Effector CD4-positive, alpha-beta T cell (primary cell): Measurements from ENCODE around the gene PPIA.
"Not testable (repeated sequence)": the region's sequence is repeated elsewhere in the genome, so short reads cannot be mapped to it uniquely, and the experiment has no call there.

Experiments used
- DNase-seq: peaks from one replicate; pipeline ENCODE4 v3.0.0-alpha.2; 2020

The PPIA gene

GRCh38 chr7:44764081-44764480 is 32.4 kb upstream of the PPIA start:
- no peak for DNase-seq

- DNase-seq: no peak
These were observed 31.6 kb upstream of the PPIA start for GRCh38 chr7:44764665-44765578.

DNA sequence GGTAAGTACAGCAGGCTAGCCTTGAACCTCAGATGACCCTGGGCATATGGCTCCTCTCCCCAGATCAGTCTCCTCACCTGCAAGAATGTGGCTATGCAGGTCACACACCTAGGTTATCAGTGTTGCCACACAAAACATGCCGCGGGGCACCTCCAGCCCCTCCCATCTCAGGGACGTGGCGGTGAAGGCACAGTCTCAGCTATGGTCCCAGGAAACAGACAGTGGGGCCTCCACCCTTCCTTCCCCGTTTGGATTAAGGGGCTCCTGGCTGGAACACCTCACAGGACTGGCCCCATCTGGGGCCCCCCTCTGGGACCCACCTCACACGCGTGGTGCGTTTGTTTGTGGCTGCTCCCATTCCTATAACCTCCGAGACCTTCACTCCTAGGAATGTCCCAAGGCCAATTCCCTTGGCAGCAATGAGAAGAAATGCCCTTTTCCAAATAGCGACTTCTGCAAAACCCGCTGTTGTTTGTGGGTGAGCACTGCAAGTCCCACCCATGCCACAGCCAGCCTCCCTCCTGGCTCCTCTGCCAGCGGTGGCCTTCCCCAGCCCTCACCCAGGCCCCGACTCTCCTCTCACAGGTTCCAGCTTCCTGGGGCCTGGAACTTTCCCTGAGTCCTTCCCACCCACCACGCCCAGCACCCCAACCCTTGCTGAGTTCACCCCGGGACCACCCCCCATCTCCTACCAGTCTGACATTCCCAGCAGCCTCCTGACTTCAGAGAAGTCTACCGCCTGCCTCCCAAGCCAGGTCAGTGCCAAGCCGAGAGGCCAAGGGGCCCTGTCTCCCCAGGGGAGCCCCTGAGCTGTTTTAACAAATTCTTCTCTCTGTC is 30.7 kb upstream of the PPIA start:
- DNase-seq: no peak

- DNase-seq: no peak
These were observed 30.1 kb upstream of the PPIA start for GRCh38 chr7:44766416-44766801.

DNA sequence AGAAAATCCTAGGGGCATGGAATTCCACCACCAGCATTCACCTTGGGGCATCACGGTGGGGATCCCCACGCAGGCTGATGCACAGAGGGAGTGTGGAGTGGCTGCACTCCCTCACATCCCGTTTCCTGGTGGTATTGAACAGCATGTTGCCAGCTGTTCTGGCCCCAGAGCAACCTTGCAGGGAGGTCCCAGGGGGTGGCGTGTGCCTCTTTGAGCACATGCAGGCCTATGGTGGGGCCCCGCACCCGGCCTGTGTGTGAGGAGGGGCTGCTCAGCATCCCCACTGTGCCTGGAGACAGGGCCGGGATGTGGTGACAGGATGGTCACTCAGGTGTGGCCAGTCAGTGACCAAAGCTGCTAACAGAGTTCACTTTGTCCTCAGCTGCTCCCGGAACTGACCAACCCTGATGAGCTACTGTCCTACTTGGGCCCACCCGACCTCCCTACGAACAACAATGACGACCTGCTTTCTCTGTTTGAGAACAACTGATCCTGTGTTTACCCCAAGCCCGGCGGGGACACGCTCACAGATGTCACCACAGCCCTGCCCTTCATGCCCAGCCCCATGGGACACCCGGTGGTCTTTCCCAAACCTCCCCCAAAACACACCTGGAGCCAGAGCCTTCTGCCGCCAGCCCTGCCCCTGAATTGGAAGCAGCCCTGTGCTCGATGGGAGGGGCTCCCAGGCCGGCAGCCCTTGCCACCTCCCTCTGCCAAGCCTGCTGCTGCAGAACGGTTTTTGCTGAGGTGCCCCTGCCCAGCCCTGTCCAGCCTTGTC is 29.2 kb upstream of the PPIA start:
- DNase-seq: no peak

DNA sequence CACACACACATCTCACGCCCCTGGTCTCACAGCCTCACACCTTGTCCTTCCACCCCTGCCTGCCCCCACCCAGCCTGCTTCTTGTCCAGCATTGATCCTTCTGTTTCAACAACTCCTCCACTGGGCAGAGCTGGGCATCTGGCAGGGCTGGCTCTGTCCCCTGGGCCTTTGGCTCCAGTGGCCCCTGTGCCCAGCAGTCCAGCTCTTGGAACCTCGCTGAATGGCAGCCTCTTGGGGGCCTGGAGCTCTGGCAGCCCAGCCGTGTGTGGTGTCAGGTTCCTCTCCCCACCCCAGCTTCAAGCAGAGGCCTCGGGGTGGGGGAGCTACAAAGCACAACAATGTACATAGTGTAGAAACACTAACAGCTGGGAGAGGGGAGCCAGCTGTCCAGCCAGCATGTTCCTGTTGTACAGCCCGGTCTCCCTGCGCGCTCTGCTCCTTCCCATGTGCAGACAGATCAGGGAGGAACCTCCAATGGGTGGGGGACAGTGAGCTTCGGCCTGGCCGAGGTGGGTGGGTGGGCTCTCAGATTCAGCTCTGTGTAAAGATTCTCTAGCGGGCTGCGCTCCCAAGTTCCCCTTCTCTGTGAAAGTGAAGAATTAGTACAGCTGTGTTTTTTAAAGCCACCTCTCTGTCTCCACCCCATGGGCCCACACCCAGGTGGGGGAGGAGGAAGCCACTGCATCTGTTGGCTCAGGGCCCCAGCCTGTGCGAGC is 28.4 kb upstream of the PPIA start:
- no peak for DNase-seq

DNA sequence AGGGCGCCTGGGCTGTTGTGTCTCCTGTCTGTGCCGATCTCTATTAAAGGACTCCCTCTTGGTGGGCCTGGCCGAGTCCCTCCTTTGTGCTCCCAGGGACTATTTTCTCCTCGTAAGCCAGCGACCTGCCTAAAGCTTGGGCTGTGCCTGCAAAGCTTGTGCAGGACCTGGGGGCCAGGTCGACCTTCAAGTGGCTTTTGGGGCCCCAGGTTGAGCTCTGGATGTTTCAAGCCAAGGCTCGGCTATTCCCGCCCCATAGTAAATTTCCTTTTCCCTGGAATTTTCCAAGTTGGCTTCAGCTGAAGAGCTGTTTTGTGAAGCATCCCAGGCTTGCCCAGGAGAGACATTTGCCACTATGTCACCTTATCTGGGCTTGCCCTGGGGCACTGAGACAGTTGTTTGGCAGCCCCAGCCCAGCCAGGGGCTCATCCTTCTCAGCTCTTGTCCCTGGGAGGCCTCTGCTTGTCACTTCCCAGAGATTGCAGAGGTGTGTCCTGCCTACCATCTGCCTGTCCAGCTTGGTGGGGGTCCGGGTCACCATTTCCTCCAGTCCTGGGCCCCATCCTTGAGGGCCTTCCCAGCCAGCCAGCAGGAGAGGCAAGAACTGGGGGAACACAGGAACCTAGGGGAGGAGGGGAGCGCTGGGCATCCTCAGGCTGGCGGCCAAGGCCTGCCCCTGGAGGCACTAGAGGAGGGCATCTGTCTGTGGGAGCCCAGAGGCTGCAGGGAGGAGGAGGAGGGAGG is 27.7 kb upstream of the PPIA start:
- DNase-seq: no peak

- no peak for DNase-seq
These were observed 27.1 kb upstream of the PPIA start for GRCh38 chr7:44769376-44769775.

- DNase-seq: no peak
These were observed 26.6 kb upstream of the PPIA start for GRCh38 chr7:44769776-44770294.

DNA sequence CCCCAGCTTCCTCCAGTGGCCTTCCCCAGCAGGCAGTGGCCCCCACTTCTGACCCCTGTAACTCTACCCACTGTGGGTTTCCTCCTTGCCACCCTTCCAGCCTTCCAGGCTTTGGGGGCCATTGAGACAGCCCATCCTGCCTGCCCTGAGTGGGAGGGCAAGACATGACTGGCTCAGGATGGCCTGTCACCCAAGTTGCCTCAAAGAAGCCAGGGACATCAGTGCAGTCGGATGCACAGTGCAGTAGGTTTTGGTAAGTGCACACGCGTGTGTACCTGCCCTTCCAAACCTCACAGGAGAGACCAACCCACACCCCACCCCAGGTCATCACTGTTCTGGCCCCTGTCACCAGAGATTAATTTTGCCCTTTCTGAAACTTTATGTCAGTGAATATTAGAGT is 25.1 kb upstream of the PPIA start:
- no peak for DNase-seq

DNA sequence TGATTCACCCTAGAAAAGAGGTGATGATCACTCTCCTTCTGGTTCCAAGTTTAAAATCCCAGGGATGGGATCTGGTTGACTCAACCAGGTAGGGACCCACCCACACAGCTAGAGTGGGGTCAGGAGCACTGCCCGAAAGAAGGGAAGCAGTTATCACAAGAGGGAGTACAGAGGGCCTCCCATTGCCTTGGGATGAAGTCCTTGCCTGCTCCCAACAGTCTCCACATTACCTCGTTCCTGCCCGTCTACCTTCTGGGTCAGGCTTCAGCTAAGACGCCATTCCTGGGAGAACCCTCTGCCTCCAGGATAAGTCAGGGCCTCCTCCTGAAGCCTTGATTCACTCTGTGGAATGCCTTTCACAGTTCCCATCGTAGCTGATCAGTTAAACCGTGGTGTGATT is 24.0 kb upstream of the PPIA start:
- no peak for DNase-seq

DNA sequence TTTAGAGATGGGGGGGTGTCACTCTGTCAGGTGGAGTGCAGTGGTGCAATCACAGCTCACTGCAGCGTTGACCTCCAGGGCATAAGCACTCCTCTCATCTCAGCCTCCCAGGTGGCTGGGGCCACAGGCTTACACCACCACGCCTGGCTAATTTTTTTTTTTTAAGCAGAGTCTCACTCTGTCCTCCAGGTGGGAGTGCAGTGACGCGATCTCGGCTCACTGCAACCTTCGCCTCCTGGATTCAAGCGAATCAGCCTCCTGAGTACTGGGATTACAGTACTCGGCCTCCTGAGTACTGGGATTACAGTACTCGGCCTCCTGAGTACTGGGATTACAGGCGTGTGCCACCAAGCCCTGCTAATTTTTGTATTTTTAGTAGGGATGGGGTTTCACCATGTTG is 23.6 kb upstream of the PPIA start:
- no peak for DNase-seq

DNA sequence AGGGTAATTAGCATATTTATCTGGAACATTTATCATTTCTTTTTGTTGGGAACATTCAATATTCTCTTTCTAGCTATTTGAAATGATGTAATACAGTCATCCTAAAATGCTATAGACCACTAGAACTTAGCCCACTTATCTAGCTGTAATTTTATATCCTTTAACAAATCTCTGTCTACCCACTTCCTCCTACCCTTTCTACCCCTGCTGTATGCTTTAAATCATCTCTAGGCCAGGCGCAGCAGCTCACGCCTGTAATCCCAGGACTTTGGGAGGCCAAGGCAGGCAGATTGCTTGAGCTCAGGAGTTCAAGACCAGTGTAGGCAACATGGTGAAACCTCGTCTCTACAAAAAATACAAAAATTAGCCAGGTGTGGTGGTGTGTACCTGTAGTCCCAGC is 22.0 kb upstream of the PPIA start:
- not testable (repeated sequence) for DNase-seq

DNA sequence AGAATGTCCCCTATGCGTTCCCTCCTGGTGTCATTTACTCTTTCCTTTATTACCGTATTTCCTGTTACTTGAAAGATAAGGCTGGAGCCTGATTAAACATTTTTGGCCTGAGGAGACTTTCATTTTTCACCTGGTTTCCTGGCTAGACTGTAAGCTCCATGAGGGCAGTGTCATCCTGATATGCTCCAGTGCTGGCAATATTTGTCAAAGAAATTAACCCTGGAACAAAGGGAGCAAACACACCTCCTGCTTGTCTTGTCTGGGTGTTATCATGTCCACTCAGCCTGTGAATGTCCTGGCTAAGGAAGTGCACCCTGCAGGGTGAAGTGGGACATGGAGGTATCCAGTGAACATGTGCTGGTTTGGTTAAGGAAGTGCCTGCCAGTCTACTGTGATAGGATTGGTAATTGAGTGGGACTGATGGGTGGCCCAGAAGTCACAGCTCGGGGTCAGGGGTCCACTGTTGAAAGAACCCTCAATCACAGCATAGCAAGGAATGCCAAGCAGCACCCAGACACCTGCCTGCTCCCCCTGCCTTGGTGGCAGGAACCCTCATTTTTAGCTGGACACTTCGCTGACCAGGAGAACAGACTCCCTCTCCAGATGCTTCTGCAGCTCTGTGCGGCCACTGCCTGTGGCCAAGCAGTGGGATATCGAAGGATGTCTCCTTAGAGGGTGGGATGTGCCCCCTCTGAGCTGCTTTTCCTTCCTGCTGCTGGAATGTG is 20.9 kb upstream of the PPIA start:
- DNase-seq: no peak

GRCh38 chr7:44776211-44776610 is 20.3 kb upstream of the PPIA start:
- DNase-seq: no peak

GRCh38 chr7:44782460-44782859 is 14.0 kb upstream of the PPIA start:
- no peak for DNase-seq

DNA sequence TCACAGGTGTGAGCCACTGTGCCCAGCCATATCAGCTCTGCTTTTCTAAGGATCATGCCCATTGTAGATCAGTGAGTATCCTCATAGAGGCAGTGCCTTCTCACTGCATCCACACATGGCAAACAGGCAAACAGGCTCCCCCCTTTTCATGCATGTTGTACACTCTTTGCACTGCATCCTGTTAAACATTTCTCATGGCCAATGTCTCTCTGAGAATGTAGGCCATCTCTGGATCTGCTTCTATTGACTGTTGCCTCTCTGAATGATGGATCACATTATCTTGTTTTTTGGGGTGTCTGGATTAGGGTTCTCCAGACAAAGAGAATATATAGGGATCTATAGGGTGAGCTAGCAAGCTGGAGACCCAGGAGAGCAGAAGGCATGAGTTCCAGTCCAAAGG is 13.1 kb upstream of the PPIA start:
- no peak for DNase-seq

- no peak for DNase-seq
These were observed 12.1 kb upstream of the PPIA start for GRCh38 chr7:44784364-44784763.

DNA sequence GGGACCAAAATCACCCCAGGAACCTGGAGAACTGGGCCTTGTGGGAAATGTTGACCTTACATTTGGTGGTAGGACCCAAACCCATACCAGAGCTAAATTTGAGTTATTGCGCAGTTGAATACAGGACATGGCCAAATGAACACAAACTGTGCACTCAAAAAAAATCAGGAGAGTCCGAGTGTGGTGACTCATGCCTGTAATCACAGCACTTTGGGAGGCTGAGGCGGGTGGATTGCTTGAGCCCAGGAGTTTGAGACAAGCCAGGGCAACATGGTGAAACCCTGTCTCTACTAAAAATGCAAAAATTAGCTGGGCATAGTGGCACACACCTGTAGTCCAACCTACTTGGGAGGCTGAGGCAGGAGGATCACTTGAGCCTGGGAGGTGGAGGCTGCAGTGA is 11.3 kb upstream of the PPIA start:
- DNase-seq: not testable (repeated sequence)

GRCh38 chr7:44787041-44787440 is 9.4 kb upstream of the PPIA start:
- no peak for DNase-seq

GRCh38 chr7:44787762-44788161 is 8.7 kb upstream of the PPIA start:
- DNase-seq: no peak
